ENCODE data around the gene CRTC1. TPM values are rescaled to one million over a fixed set of nuclear protein-coding genes. Genes with fewer than 3 reads are reported as not detected.

Gene CRTC1
- total and polyA plus RNA-seq, 3 donors from 2014 or later, result 15.6 to 32.1 (median 28.1) TPM

GRCh38 chr19:18649371-18650020 is 34.0 kb upstream of the CRTC1 start:
- H3K4me3 ChIP-seq, result no peak overlapping the region
- 36 to 38% methylated on average over 6 to 25 of the region's 25 CpGs for WGBS, 2 donors
- peak; percentile 74 for DNase-seq
- H3K36me3 ChIP-seq (ENCODE audit: low read depth, missing control alignments), result no peaks in the 10 kb centered on the region
- peaks cover 32% of the 10 kb centered on the region for H3K4me1 ChIP-seq
- peak overlapping the region; percentile 27 to 85 for H3K27ac ChIP-seq
- TF ChIP-seq CTCF (IDR thresholded peaks at IDR 0.05) (no peak), POLR2A (IDR thresholded peaks at IDR 0.05) (no peak)
- no peaks in the 10 kb centered on the region for H3K9me3 ChIP-seq
- H3K27me3 ChIP-seq, result no peaks in the 10 kb centered on the region
- intact Hi-C loops (cut with DNase I; ENCODE audit: low total_unique reads), result no loop called here

GRCh38 chr19:18650021-18650390 is 33.5 kb upstream of the CRTC1 start:
- H3K9me3 ChIP-seq, result no peaks in the 10 kb centered on the region
- H3K27ac ChIP-seq, result peak overlapping the region; percentile 27 to 85
- no peaks in the 10 kb centered on the region for H3K36me3 ChIP-seq (ENCODE audit: low read depth, missing control alignments)
- WGBS, 2 donors, result 38 to 50% methylated on average over 12 to 17 of the region's 17 CpGs
- DNase-seq, result peak; percentile 74
- no peak for TF ChIP-seq CTCF (IDR thresholded peaks at IDR 0.05)
- TF ChIP-seq POLR2A (IDR thresholded peaks at IDR 0.05), result no peak
- no peak overlapping the region for H3K4me3 ChIP-seq
- H3K27me3 ChIP-seq, result no peaks in the 10 kb centered on the region
- peaks cover 32% of the 10 kb centered on the region for H3K4me1 ChIP-seq
- intact Hi-C loops (cut with DNase I; ENCODE audit: low total_unique reads), result no loop called here

- Histone ChIP-seq H3K36me3 (ENCODE audit: low read depth, missing control alignments) (no peaks in the 10 kb centered on the region), H3K27me3 (no peaks in the 10 kb centered on the region), H3K27ac (peak overlapping the region; percentile 27 to 85), H3K4me1 (peaks cover 34% of the 10 kb centered on the region), H3K4me3 (no peak overlapping the region), H3K9me3 (no peaks in the 10 kb centered on the region)
- intact Hi-C loops (cut with DNase I; ENCODE audit: low total_unique reads), result no loop called here
- DNase-seq, result peak; percentile 64
- TF ChIP-seq CTCF (IDR thresholded peaks at IDR 0.05) (no peak), POLR2A (IDR thresholded peaks at IDR 0.05) (no peak)
- WGBS, 2 donors, result 62 to 69% methylated on average over 10 to 34 of the region's 34 CpGs
Observed at GRCh38 chr19:18650468-18651041, 32.9 kb upstream of the CRTC1 start.

- H3K4me1 ChIP-seq, result peaks cover 39% of the 10 kb centered on the region
- no peak overlapping the region for H3K4me3 ChIP-seq
- DNase-seq, result no peak
- H3K27ac ChIP-seq, result peak overlapping the region; percentile 27 to 85
- WGBS, 2 donors, result 100% methylated on average over 1 of the region's 1 CpG; no CpG with 5 or more reads in 1 of the 2 donors
- H3K9me3 ChIP-seq, result no peaks in the 10 kb centered on the region
- H3K27me3 ChIP-seq, result no peaks in the 10 kb centered on the region
- intact Hi-C loops (cut with DNase I; ENCODE audit: low total_unique reads), result no loop called here
- no peaks in the 10 kb centered on the region for H3K36me3 ChIP-seq (ENCODE audit: low read depth, missing control alignments)
- TF ChIP-seq POLR2A (IDR thresholded peaks at IDR 0.05) (no peak), CTCF (IDR thresholded peaks at IDR 0.05) (no peak)
Observed at GRCh38 chr19:18651300-18651699, 32.2 kb upstream of the CRTC1 start.

GRCh38 chr19:18651733-18652132 is 31.7 kb upstream of the CRTC1 start:
- Histone ChIP-seq H3K4me1 (peaks cover 44% of the 10 kb centered on the region), H3K27ac (no peak overlapping the region), H3K9me3 (no peaks in the 10 kb centered on the region), H3K27me3 (no peaks in the 10 kb centered on the region), H3K4me3 (no peak overlapping the region), H3K36me3 (ENCODE audit: low read depth, missing control alignments) (no peaks in the 10 kb centered on the region)
- TF ChIP-seq POLR2A (IDR thresholded peaks at IDR 0.05) (no peak), CTCF (IDR thresholded peaks at IDR 0.05) (no peak)
- no peak for DNase-seq
- 90% methylated on average over 4 to 5 of the region's 6 CpGs for WGBS, 2 donors
- intact Hi-C loops (cut with DNase I; ENCODE audit: low total_unique reads), result no loop called here
